ENCODE data around the gene SPIRE1.

DNA sequence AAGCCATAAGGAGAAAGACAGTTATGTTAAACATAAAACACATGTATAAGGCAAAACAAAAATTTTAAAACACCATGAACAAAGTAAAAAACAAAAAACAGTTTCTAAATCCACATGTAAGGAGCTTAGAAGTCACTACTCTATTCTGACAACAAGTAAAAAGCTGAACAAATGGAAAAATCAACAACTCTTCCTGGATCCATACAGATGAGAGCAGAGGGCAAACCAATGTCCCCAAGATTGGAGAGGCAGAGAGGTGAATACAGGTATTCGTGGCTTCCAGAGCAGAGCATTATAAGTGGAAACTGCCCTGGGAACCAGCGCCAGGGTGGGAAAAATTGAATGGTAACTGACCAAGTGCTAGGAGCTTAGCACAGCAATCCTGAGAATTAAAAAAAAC is 93.5 kb downstream of the SPIRE1 start:
- TF ChIP-seq, protein P1, sequence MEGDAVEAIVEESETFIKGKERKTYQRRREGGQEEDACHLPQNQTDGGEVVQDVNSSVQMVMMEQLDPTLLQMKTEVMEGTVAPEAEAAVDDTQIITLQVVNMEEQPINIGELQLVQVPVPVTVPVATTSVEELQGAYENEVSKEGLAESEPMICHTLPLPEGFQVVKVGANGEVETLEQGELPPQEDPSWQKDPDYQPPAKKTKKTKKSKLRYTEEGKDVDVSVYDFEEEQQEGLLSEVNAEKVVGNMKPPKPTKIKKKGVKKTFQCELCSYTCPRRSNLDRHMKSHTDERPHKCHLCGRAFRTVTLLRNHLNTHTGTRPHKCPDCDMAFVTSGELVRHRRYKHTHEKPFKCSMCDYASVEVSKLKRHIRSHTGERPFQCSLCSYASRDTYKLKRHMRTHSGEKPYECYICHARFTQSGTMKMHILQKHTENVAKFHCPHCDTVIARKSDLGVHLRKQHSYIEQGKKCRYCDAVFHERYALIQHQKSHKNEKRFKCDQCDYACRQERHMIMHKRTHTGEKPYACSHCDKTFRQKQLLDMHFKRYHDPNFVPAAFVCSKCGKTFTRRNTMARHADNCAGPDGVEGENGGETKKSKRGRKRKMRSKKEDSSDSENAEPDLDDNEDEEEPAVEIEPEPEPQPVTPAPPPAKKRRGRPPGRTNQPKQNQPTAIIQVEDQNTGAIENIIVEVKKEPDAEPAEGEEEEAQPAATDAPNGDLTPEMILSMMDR (IDR thresholded peaks at IDR 0.05; ENCODE audit: poor library complexity, severe bottlenecking): no peak
- TF ChIP-seq, protein P2, sequence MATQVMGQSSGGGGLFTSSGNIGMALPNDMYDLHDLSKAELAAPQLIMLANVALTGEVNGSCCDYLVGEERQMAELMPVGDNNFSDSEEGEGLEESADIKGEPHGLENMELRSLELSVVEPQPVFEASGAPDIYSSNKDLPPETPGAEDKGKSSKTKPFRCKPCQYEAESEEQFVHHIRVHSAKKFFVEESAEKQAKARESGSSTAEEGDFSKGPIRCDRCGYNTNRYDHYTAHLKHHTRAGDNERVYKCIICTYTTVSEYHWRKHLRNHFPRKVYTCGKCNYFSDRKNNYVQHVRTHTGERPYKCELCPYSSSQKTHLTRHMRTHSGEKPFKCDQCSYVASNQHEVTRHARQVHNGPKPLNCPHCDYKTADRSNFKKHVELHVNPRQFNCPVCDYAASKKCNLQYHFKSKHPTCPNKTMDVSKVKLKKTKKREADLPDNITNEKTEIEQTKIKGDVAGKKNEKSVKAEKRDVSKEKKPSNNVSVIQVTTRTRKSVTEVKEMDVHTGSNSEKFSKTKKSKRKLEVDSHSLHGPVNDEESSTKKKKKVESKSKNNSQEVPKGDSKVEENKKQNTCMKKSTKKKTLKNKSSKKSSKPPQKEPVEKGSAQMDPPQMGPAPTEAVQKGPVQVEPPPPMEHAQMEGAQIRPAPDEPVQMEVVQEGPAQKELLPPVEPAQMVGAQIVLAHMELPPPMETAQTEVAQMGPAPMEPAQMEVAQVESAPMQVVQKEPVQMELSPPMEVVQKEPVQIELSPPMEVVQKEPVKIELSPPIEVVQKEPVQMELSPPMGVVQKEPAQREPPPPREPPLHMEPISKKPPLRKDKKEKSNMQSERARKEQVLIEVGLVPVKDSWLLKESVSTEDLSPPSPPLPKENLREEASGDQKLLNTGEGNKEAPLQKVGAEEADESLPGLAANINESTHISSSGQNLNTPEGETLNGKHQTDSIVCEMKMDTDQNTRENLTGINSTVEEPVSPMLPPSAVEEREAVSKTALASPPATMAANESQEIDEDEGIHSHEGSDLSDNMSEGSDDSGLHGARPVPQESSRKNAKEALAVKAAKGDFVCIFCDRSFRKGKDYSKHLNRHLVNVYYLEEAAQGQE (IDR thresholded peaks at IDR 0.05; ENCODE audit: borderline replicate concordance): no peak
- TF ChIP-seq POLR2AphosphoS5 (IDR thresholded peaks at IDR 0.05) (no peak), TAF1 (IDR thresholded peaks at IDR 0.05; ENCODE audit: low read depth) (no peak), EZH2 (IDR thresholded peaks at IDR 0.05; ENCODE audit: borderline replicate concordance, insufficient read depth, low read length, poor library complexity, severe bottlenecking) (no peak), EP300 (conservative IDR thresholded peaks at IDR 0.05; ENCODE audit: poor library complexity, severe bottlenecking) (no peak), RAD21 (conservative IDR thresholded peaks at IDR 0.05) (no peak), SMC3 (conservative IDR thresholded peaks at IDR 0.05; ENCODE audit: poor library complexity) (no peak), MXI1 (conservative IDR thresholded peaks at IDR 0.05; ENCODE audit: poor library complexity, severe bottlenecking) (no peak)

All from neural cell (in vitro differentiated cells).